ENCODE measurements around the gene TMEM184B.

Gene TMEM184B

GRCh38 chr22:38272373-38273134 lies at the start of gene TMEM184B:
TMEM184B (minus strand) TSS chr22:38273010; CDS start chr22:38247961, 25,049 bp downstream.
- H3K4me3 Mint-ChIP-seq = peak within 1 kb of the TSS; percentile 85
- peak within 1 kb of the TSS; percentile 93 for H3K27ac Mint-ChIP-seq
- peaks cover 47% of the 10 kb centered on the region for H3K4me1 Mint-ChIP-seq (ENCODE audit: low read depth)
- no peaks in the 10 kb centered on the region for H3K27me3 Mint-ChIP-seq
- H3K36me3 Mint-ChIP-seq (ENCODE audit: low read depth) = peaks cover 3% of the 10 kb centered on the region
- H3K9me3 Mint-ChIP-seq = no peaks in the 10 kb centered on the region
- peak; percentile 89 for DNase-seq

GRCh38 chr22:38320605-38321402 lies 48.0 kb upstream of the TMEM184B start:
- no peak overlapping the region for H3K4me3 Mint-ChIP-seq

GRCh38 chr22:38318792-38319773 lies 46.3 kb upstream of the TMEM184B start:
- no peak for DNase-seq
- peaks cover 27% of the 10 kb centered on the region for H3K4me1 Mint-ChIP-seq (ENCODE audit: low read depth)
- no peak overlapping the region for H3K27ac Mint-ChIP-seq
- no peaks in the 10 kb centered on the region for H3K27me3 Mint-ChIP-seq
- H3K9me3 Mint-ChIP-seq = no peaks in the 10 kb centered on the region
- peak overlapping the region; percentile 12 for H3K4me3 Mint-ChIP-seq
- peaks cover 19% of the 10 kb centered on the region for H3K36me3 Mint-ChIP-seq (ENCODE audit: low read depth)

More at GRCh38 chr22:38320605-38321402, 48.0 kb upstream of the TMEM184B start:
- Mint-ChIP-seq H3K27ac (no peak overlapping the region), H3K27me3 (no peaks in the 10 kb centered on the region), H3K36me3 (ENCODE audit: low read depth) (peaks cover 8% of the 10 kb centered on the region), H3K4me1 (ENCODE audit: low read depth) (peaks cover 10% of the 10 kb centered on the region), H3K9me3 (no peaks in the 10 kb centered on the region)
- DNase-seq = no peak

GRCh38 chr22:38317995-38318715 lies 45.3 kb upstream of the TMEM184B start:
- H3K4me1 Mint-ChIP-seq (ENCODE audit: low read depth) = peaks cover 36% of the 10 kb centered on the region
- H3K36me3 Mint-ChIP-seq (ENCODE audit: low read depth) = peaks cover 27% of the 10 kb centered on the region
- no peaks in the 10 kb centered on the region for H3K9me3 Mint-ChIP-seq
- peak overlapping the region; percentile 79 for H3K4me3 Mint-ChIP-seq
- H3K27me3 Mint-ChIP-seq = no peaks in the 10 kb centered on the region
- peak overlapping the region; percentile 89 for H3K27ac Mint-ChIP-seq
- no peak for DNase-seq

GRCh38 chr22:38317122-38317994 lies 44.5 kb upstream of the TMEM184B start, which contains the start of gene CSNK1E:
CSNK1E (minus strand) TSS chr22:38317433; CDS start chr22:38314157, 3,276 bp downstream.
- Mint-ChIP-seq H3K27ac (peak within 1 kb of the TSS; percentile 91), H3K4me1 (ENCODE audit: low read depth) (peaks cover 44% of the 10 kb centered on the region), H3K4me3 (peak within 1 kb of the TSS; percentile 90), H3K9me3 (no peaks in the 10 kb centered on the region), H3K36me3 (ENCODE audit: low read depth) (peaks cover 35% of the 10 kb centered on the region), H3K27me3 (no peaks in the 10 kb centered on the region)
- DNase-seq = peak; percentile 82

- Mint-ChIP-seq H3K27ac (peak overlapping the region; percentile 91), H3K4me1 (ENCODE audit: low read depth) (peaks cover 53% of the 10 kb centered on the region), H3K27me3 (no peaks in the 10 kb centered on the region), H3K36me3 (ENCODE audit: low read depth) (peaks cover 43% of the 10 kb centered on the region), H3K9me3 (no peaks in the 10 kb centered on the region), H3K4me3 (peak overlapping the region; percentile 90)
- peak; percentile 77 for DNase-seq
Observed at GRCh38 chr22:38316364-38317121, 43.7 kb upstream of the TMEM184B start.

- H3K27ac Mint-ChIP-seq = peak overlapping the region; percentile 91
- H3K27me3 Mint-ChIP-seq = no peaks in the 10 kb centered on the region
- H3K9me3 Mint-ChIP-seq = no peaks in the 10 kb centered on the region
- H3K4me3 Mint-ChIP-seq = peak overlapping the region; percentile 90
- H3K4me1 Mint-ChIP-seq (ENCODE audit: low read depth) = peaks cover 59% of the 10 kb centered on the region
- peaks cover 50% of the 10 kb centered on the region for H3K36me3 Mint-ChIP-seq (ENCODE audit: low read depth)
- peak; percentile 43 for DNase-seq
Observed at GRCh38 chr22:38315823-38316363, 43.1 kb upstream of the TMEM184B start.

GRCh38 chr22:38314933-38315822 lies 42.4 kb upstream of the TMEM184B start:
- no peaks in the 10 kb centered on the region for H3K9me3 Mint-ChIP-seq
- no peaks in the 10 kb centered on the region for H3K27me3 Mint-ChIP-seq
- H3K27ac Mint-ChIP-seq = peak overlapping the region; percentile 91
- H3K36me3 Mint-ChIP-seq (ENCODE audit: low read depth) = peaks cover 57% of the 10 kb centered on the region
- H3K4me1 Mint-ChIP-seq (ENCODE audit: low read depth) = peaks cover 66% of the 10 kb centered on the region
- H3K4me3 Mint-ChIP-seq = peak overlapping the region; percentile 90
- DNase-seq = peak; percentile 46

GRCh38 chr22:38314051-38314932 lies 41.5 kb upstream of the TMEM184B start:
- DNase-seq = peak; percentile 41
- H3K27me3 Mint-ChIP-seq = no peaks in the 10 kb centered on the region
- H3K27ac Mint-ChIP-seq = peak overlapping the region; percentile 91
- peaks cover 67% of the 10 kb centered on the region for H3K4me1 Mint-ChIP-seq (ENCODE audit: low read depth)
- no peaks in the 10 kb centered on the region for H3K9me3 Mint-ChIP-seq
- H3K36me3 Mint-ChIP-seq (ENCODE audit: low read depth) = peaks cover 64% of the 10 kb centered on the region
- peak overlapping the region; percentile 90 for H3K4me3 Mint-ChIP-seq

- no peak for DNase-seq
- Mint-ChIP-seq H3K27me3 (no peaks in the 10 kb centered on the region), H3K4me1 (ENCODE audit: low read depth) (peaks cover 73% of the 10 kb centered on the region), H3K27ac (peak overlapping the region; percentile 91), H3K4me3 (peak overlapping the region; percentile 90), H3K36me3 (ENCODE audit: low read depth) (peaks cover 72% of the 10 kb centered on the region), H3K9me3 (no peaks in the 10 kb centered on the region)
Observed at GRCh38 chr22:38313384-38313955, 40.7 kb upstream of the TMEM184B start.

Data from activated T-cell treated with anti-CD3 and anti-CD28 coated beads, Interleukin-2, amount 50 U/mL, for 24 hours (primary cell).